ENCODE results near the gene PIK3C3. TPM values are rescaled to one million over a fixed set of nuclear protein-coding genes. Genes with fewer than 3 reads are reported as not detected.

The PIK3C3 gene
- total and polyA plus RNA-seq, 7 donors, result 19.1 to 39.7 (median 32.1) TPM

DNA sequence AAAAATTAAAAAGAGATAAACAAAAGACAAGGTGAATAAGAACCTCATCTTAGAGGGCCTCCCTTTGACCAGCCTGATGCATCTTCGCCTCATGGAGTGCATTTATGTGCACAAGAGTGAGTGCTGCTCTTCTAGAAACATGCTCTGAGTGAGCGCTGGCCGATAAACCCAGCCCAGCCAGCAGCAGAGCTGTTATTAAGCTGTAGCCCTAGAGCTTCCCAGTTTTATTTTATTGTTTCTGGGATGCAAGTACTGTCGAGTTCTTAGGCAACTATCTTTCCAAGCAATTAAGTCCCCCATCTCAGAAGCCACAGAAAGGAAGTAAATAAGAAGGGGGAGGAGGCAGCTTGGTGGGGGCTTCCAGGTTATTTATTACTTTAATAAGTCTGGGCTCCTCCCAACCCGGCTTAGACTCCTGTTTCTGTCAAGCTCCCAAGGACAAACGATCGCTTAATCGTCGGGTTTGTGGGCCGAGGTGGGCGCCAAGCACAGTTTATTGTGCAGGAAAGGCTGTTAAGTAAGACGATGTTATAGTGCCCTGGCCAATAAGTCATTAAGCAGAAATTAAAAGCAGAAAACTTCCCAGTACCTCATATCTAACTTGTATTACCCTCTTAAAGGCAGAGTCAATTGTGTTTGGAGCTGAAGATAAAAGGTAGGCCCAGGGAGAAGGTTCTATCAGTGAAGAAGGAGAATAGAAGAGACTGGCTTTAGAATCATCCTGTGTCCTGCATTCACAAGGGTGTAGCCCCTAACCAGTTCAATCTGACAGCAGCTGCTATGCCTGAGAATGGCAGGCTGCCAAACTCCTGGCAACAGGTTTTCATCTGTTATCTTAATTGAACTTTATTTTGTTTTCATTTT, 176.3 kb downstream of the PIK3C3 start:
- Histone ChIP-seq H3K27ac (no peak overlapping the region), H3K9me3 (peaks cover 4% of the 10 kb centered on the region), H3K36me3 (ENCODE audit: insufficient read depth in 1 of 2, low read depth in 1 of 2) (no peaks in the 10 kb centered on the region), H3K4me3 (no peak overlapping the region), H3K27me3 (ENCODE audit: insufficient read depth in 3 of 3, low read length in 2 of 3) (no peaks in the 10 kb centered on the region), H3K4me1 (no peaks in the 10 kb centered on the region)
- TF ChIP-seq, protein P1, sequence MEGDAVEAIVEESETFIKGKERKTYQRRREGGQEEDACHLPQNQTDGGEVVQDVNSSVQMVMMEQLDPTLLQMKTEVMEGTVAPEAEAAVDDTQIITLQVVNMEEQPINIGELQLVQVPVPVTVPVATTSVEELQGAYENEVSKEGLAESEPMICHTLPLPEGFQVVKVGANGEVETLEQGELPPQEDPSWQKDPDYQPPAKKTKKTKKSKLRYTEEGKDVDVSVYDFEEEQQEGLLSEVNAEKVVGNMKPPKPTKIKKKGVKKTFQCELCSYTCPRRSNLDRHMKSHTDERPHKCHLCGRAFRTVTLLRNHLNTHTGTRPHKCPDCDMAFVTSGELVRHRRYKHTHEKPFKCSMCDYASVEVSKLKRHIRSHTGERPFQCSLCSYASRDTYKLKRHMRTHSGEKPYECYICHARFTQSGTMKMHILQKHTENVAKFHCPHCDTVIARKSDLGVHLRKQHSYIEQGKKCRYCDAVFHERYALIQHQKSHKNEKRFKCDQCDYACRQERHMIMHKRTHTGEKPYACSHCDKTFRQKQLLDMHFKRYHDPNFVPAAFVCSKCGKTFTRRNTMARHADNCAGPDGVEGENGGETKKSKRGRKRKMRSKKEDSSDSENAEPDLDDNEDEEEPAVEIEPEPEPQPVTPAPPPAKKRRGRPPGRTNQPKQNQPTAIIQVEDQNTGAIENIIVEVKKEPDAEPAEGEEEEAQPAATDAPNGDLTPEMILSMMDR (IDR thresholded peaks at IDR 0.05), result no peak
- DNase-seq (no peak), ATAC-seq (no peak)
- 25 to 29% (median 28%) methylated on average over 12 of the region's 12 CpGs for WGBS, 3 donors
- intact Hi-C loops (cut with DNase I), result no loop called here

DNA sequence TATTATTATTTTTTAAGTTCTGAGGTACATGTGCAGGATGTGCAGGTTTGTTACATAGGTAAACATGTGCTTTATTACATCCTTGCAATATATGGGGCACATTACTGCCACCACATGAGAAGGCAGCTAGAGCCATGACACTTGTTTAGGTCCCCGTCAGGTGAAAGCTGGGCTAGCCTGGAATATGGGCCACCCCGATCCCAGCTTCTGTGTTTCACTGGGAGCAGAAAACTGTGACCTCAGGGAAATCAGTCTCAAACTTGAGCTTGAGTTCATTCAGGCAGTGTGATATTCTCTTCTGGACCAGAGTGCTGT, 176.9 kb downstream of the PIK3C3 start:
- H3K36me3 ChIP-seq (ENCODE audit: insufficient read depth in 1 of 2, low read depth in 1 of 2), result no peaks in the 10 kb centered on the region
- TF ChIP-seq, protein P1 (IDR thresholded peaks at IDR 0.05), result no peak
- DNase-seq (no peak), ATAC-seq (no peak)
- H3K27me3 ChIP-seq (ENCODE audit: insufficient read depth in 3 of 3, low read length in 2 of 3), result no peaks in the 10 kb centered on the region
- intact Hi-C loops (cut with DNase I), result no loop called here
- H3K9me3 ChIP-seq, result peaks cover 4% of the 10 kb centered on the region
- no peaks in the 10 kb centered on the region for H3K4me1 ChIP-seq
- no peak overlapping the region for H3K4me3 ChIP-seq
- no peak overlapping the region for H3K27ac ChIP-seq
- 66 to 79% (median 72%) methylated on average over 2 of the region's 2 CpGs for WGBS, 3 donors
